H1 (cell line): Measurements from ENCODE around the gene CREB3L1. TPM values are rescaled to one million over a fixed set of nuclear protein-coding genes. Genes with fewer than 3 reads are reported as not detected.

ENCODE experiments used
- CTCF ChIA-PET: fragments of 300-600 bp; sonication (Branson Sonifier 250); formaldehyde crosslinking; loops from one replicate; lab custom pipeline; 2021; ENCODE audit not compliant: partially characterized antibody; lab: Charles Lee
- POLR2A ChIA-PET: fragments of 300-600 bp; sonication (Branson Sonifier 250); formaldehyde crosslinking; loops from one replicate; lab custom pipeline; 2021; ENCODE audit warnings: inconsistent platforms; ENCODE audit not compliant: partially characterized antibody; lab: Charles Lee
- DNase-seq, 2 experiments: peaks; one replicate each; pipeline versions ENCODE4 v3.0.0 to v3.0.0-alpha.2; 2010 to 2022; ENCODE audit warnings: low spot score in 2 of 2, low read depth in 1 of 2, mixed read lengths in 1 of 2
- FAIRE-seq: peaks from 2 replicates; lab custom pipeline; 2011; peaks lifted over from hg19 to GRCh38; lab: Jason Lieb, UNC
- H2AFZ ChIP-seq: 2 replicates; pipeline ENCODE4 v1.8.1; 2012; ENCODE audit warnings: low read length, inconsistent platforms
- H2AK5ac ChIP-seq: 2 replicates; pipeline ENCODE4 v1.6.1; 2013; ENCODE audit warnings: low read depth, low read length
- H2BK120ac ChIP-seq: replicated peaks from 2 replicates; pipeline ENCODE3; 2013; ENCODE audit warnings: low read depth, low read length, inconsistent platforms
- H2BK12ac ChIP-seq: 2 replicates; pipeline ENCODE4 v1.6.1; 2013; ENCODE audit warnings: low read depth, low read length
- H2BK15ac ChIP-seq: 2 replicates; pipeline ENCODE4 v1.6.1; 2013; ENCODE audit warnings: low read length
- H2BK20ac ChIP-seq: 2 replicates; pipeline ENCODE4 v1.6.1; 2013; ENCODE audit warnings: low read length
- H2BK5ac ChIP-seq: 2 replicates; pipeline ENCODE4 v1.6.1; 2013; ENCODE audit warnings: low read depth, low read length
- H3K14ac ChIP-seq: 2 replicates; pipeline ENCODE4 v1.6.1; 2013; ENCODE audit warnings: inconsistent platforms; ENCODE audit not compliant: insufficient read length
- H3K18ac ChIP-seq: 2 replicates; pipeline ENCODE4 v1.6.1; 2013; ENCODE audit warnings: low read length; ENCODE audit errors: extremely low read depth
- H3K23ac ChIP-seq: 2 replicates; pipeline ENCODE4 v1.6.1; 2013; ENCODE audit warnings: inconsistent platforms; ENCODE audit not compliant: insufficient read length
- H3K23me2 ChIP-seq: 2 replicates; pipeline ENCODE4 v1.6.1; 2013; ENCODE audit warnings: low read depth, low read length
- H3K27ac ChIP-seq: 2 replicates; pipeline ENCODE4 v1.6.1; 2011; ENCODE audit warnings: low read depth, low read length, inconsistent platforms
- H3K27me3 ChIP-seq, 4 experiments: replicated peaks in 1 of 4; 1 replicate in 1 of 4; 2 replicates in 3 of 4; pipeline versions ENCODE4 v1.6.1 to v1.8.1; 2011 to 2013; ENCODE audit warnings: low read length in 3 of 4, mild to moderate bottlenecking in 3 of 4, inconsistent platforms in 2 of 4, mixed read lengths in 2 of 4, moderate library complexity in 1 of 4; ENCODE audit not compliant: control insufficient read depth in 3 of 4, insufficient read depth in 3 of 4; ENCODE audit errors: extremely low read depth in 1 of 4
- H3K36me3 ChIP-seq, 4 experiments: 2 replicates each; pipeline versions ENCODE4 v1.6.1 to v1.8.1; 2011 to 2013; ENCODE audit warnings: mild to moderate bottlenecking in 4 of 4, low read length in 3 of 4, moderate library complexity in 2 of 4, control low read depth in 1 of 4, inconsistent platforms in 1 of 4; ENCODE audit not compliant: insufficient read depth in 4 of 4, control insufficient read depth in 2 of 4
- H3K4ac ChIP-seq: replicated peaks from 2 replicates; pipeline ENCODE3; 2013; ENCODE audit warnings: low read length, low read depth, mixed read lengths, inconsistent platforms; ENCODE audit not compliant: insufficient read length
- H3K4me1 ChIP-seq, 4 experiments: replicated peaks in 1 of 4; 1 replicate in 1 of 4; 2 replicates in 3 of 4; pipeline versions ENCODE4 v1.6.1 to v1.8.1; 2011 to 2013; ENCODE audit warnings: low read length in 3 of 4, inconsistent platforms in 2 of 4, mixed read lengths in 1 of 4; ENCODE audit not compliant: insufficient read depth in 4 of 4, control insufficient read depth in 3 of 4
- H3K4me2 ChIP-seq, 2 experiments: 2 replicates each; pipeline versions ENCODE4 v1.6.1 to v1.8.1; 2011 to 2013; ENCODE audit warnings: low read depth in 2 of 2, low read length in 2 of 2, control low read depth in 1 of 2, inconsistent platforms in 1 of 2, mild to moderate bottlenecking in 1 of 2; ENCODE audit not compliant: insufficient read depth in 1 of 2
- H3K4me3 ChIP-seq, 4 experiments: fragments of 200-600, 300-600 bp in 1 of 4; sonication (generic), shearing (Covaris generic), sonication (Bioruptor Twin) in 1 of 4; 2 replicates each; pipeline versions ENCODE4 v1.5.1 to v1.8.1; 2011 to 2016; ENCODE audit warnings: low read length in 4 of 4, low read depth in 3 of 4, control low read depth in 2 of 4, inconsistent platforms in 2 of 4, mild to moderate bottlenecking in 2 of 4, mixed read lengths in 1 of 4, moderate library complexity in 1 of 4; ENCODE audit not compliant: insufficient read depth in 2 of 4; ENCODE audit errors: extremely low read depth in 1 of 4
- H3K56ac ChIP-seq: replicated peaks from 2 replicates; pipeline ENCODE3; 2013; ENCODE audit warnings: low read depth, mild to moderate bottlenecking, mixed read lengths, low read length, inconsistent platforms; ENCODE audit not compliant: insufficient read length
- H3K79me1 ChIP-seq: 2 replicates; pipeline ENCODE4 v1.6.1; 2013; ENCODE audit warnings: low read depth, low read length, control low read depth
- H3K79me2 ChIP-seq, 2 experiments: 2 replicates each; pipeline versions ENCODE4 v1.6.1 to v1.8.1; 2012 to 2013; ENCODE audit warnings: low read length in 2 of 2, mild to moderate bottlenecking in 2 of 2, inconsistent platforms in 1 of 2; ENCODE audit not compliant: insufficient read depth in 2 of 2, control insufficient read depth in 1 of 2
- H3K9ac ChIP-seq, 4 experiments: replicated peaks in 1 of 4; 1 replicate in 1 of 4; 2 replicates in 3 of 4; pipeline versions ENCODE4 v1.6.1 to v1.8.1; 2011 to 2013; ENCODE audit warnings: low read depth in 3 of 4, low read length in 3 of 4, control low read depth in 2 of 4, mild to moderate bottlenecking in 2 of 4, moderate library complexity in 2 of 4, inconsistent platforms in 1 of 4; ENCODE audit errors: extremely low read depth in 1 of 4
- H3K9me3 ChIP-seq, 2 experiments: 2 replicates each; pipeline versions ENCODE4 v1.6.1 to v1.8.1; 2012 to 2013; ENCODE audit warnings: mild to moderate bottlenecking in 2 of 2, moderate library complexity in 2 of 2, control low read depth in 1 of 2, inconsistent platforms in 1 of 2, low read depth in 1 of 2, low read length in 1 of 2, mixed read lengths in 1 of 2; ENCODE audit not compliant: insufficient read depth in 2 of 2
- H4K20me1 ChIP-seq, 2 experiments: replicated peaks in 1 of 2; 2 replicates each; pipeline versions ENCODE3 to v1.8.1; 2011 to 2013; ENCODE audit warnings: inconsistent platforms in 2 of 2, low read length in 2 of 2, mild to moderate bottlenecking in 1 of 2; ENCODE audit not compliant: insufficient read depth in 2 of 2, control insufficient read depth in 1 of 2
- H4K5ac ChIP-seq: 2 replicates; pipeline ENCODE4 v1.6.1; 2013; ENCODE audit warnings: low read length, low read depth, mixed read lengths, inconsistent platforms; ENCODE audit not compliant: insufficient read length
- H4K8ac ChIP-seq: 2 replicates; pipeline ENCODE4 v1.8.0; 2013; ENCODE audit warnings: mild to moderate bottlenecking, moderate library complexity, low read length, inconsistent platforms; ENCODE audit not compliant: insufficient read depth; ENCODE audit errors: extremely low read depth
- H4K91ac ChIP-seq: replicated peaks from 2 replicates; pipeline ENCODE3; 2013; ENCODE audit warnings: low read length, mixed read lengths, inconsistent platforms; ENCODE audit not compliant: insufficient read length
- ASH2L ChIP-seq: fragments of 200-600, 300-600 bp; sonication (generic); IDR thresholded peaks from one replicate; pipeline ENCODE4 v1.7.1; 2017; ENCODE audit warnings: low read length
- CEBPB ChIP-seq: IDR thresholded peaks from 2 replicates; pipeline ENCODE4 v1.6.1; 2012; ENCODE audit warnings: low read depth, low read length
- GABPA ChIP-seq: IDR thresholded peaks from 2 replicates; pipeline ENCODE4 v1.6.1; 2011; ENCODE audit warnings: mild to moderate bottlenecking, low read length, moderate library complexity, borderline replicate concordance; ENCODE audit not compliant: insufficient read depth
- JUND ChIP-seq: IDR thresholded peaks from 2 replicates; pipeline ENCODE4 v1.6.1; 2011; ENCODE audit warnings: mild to moderate bottlenecking, improper control_type of control experiment, low read length
- KDM4A ChIP-seq: IDR thresholded peaks from one replicate; pipeline ENCODE4 v1.7.1; 2012; ENCODE audit warnings: low read depth, mild to moderate bottlenecking, moderate library complexity, low read length, inconsistent platforms; ENCODE audit not compliant: severe bottlenecking
- MAFK ChIP-seq: IDR thresholded peaks from 2 replicates; pipeline ENCODE4 v1.6.1; 2012; ENCODE audit warnings: low read depth, mild to moderate bottlenecking, improper control_type of control experiment, low read length
- POLR2AphosphoS5 ChIP-seq: IDR thresholded peaks from 2 replicates; pipeline ENCODE4 v1.6.1; 2011; ENCODE audit warnings: low read depth, low read length
- POU5F1 ChIP-seq: IDR thresholded peaks from 2 replicates; pipeline ENCODE4 v1.6.1; 2011; ENCODE audit warnings: low read depth, mild to moderate bottlenecking, low read length, moderate library complexity
- SIX5 ChIP-seq: IDR thresholded peaks from 2 replicates; pipeline ENCODE4 v1.6.1; 2011; ENCODE audit warnings: mild to moderate bottlenecking, low read depth, low read length
- SP2 ChIP-seq: IDR thresholded peaks from 2 replicates; pipeline ENCODE4 v1.6.1; 2012; ENCODE audit warnings: mild to moderate bottlenecking, low read length, inconsistent platforms
- TAF1 ChIP-seq: IDR thresholded peaks from 2 replicates; pipeline ENCODE4 v1.6.1; 2011; ENCODE audit warnings: mild to moderate bottlenecking, low read depth, low read length
- TAF7 ChIP-seq: optimal IDR thresholded peaks from 2 replicates; pipeline ENCODE3; 2011; ENCODE audit warnings: low read depth, mild to moderate bottlenecking, inconsistent platforms, low read length, moderate library complexity, borderline replicate concordance
- YY1 ChIP-seq: IDR thresholded peaks from 2 replicates; pipeline ENCODE4 v1.6.1; 2011; ENCODE audit warnings: low read depth, mild to moderate bottlenecking, low read length
- WGBS, 2 experiments: shearing (Covaris generic) in 1 of 2; methylation state at CpG; one replicate each; pipeline versions ENCODE4 v1.1.6 to v1.1.7; 2013 to 2015; ENCODE audit warnings: low lambda C conversion rate in 2 of 2, mixed read lengths in 2 of 2, inconsistent platforms in 1 of 2, low coverage in 1 of 2, missing lambda C conversion rate in 1 of 2; ENCODE audit not compliant: insufficient replicate concordance in 2 of 2, insufficient coverage in 1 of 2, insufficient read length in 1 of 2; ENCODE audit errors: extremely low coverage in 1 of 2, missing lambda C conversion rate in 1 of 2; 5-methylcytosine and 5-hydroxymethylcytosine counted together
- polyA plus RNA-seq, 7 experiments: library from polyadenylated mRNA; depleted of rRNA in 3 of 7; stranded (reverse) in 5 of 7; unstranded in 2 of 7; fragments of >200 nt in 5 of 7; fragments of 200-250 nt in 2 of 7; gene quantifications; 1 replicate in 5 of 7; 2 replicates in 1 of 7; 4 replicates in 1 of 7; pipeline versions ENCODE4 v1.2.1 to v1.2.3, GENCODE V29; 2011 to 2013; ENCODE audit warnings: missing spikeins in 2 of 7, mixed read lengths in 2 of 7
- total RNA-seq: library from RNA; stranded (reverse); fragmentation: NEBNext Ultra II Directional; extraction: Animal tissue kit (Norgen Biotek cat#: 25700); gene quantifications from 2 replicates; pipeline ENCODE4 v1.2.1, GENCODE V29; 2021
- TF ChIP-seq, protein P1 (sequence below): IDR thresholded peaks from 2 replicates; pipeline ENCODE4 v1.6.1; 2012; ENCODE audit warnings: low read length, inconsistent platforms

The CREB3L1 gene
- total and polyA plus RNA-seq, 2 of the 8 experiments (the other 6 are each of a cell fraction or from before 2014, with no cell fraction given), result 4.1 to 12.7 TPM

GRCh38 chr11:46240861-46241260, 36.6 kb upstream of the CREB3L1 start:
- H3K23me2 ChIP-seq, result peaks cover 18% of the 10 kb centered on the region
- H3K36me3 ChIP-seq, result no peaks in the 10 kb centered on the region
- H2BK120ac ChIP-seq, result no peak overlapping the region
- H4K5ac ChIP-seq, result no peak overlapping the region
- H2BK5ac ChIP-seq, result no peak overlapping the region
- FAIRE-seq (no peak), DNase-seq (no peak)
- no peak overlapping the region for H3K27ac ChIP-seq
- 96% methylated on average over 7 of the region's 7 CpGs; no CpG with 5 or more reads in 1 of the 2 experiments for WGBS, 2 experiments
- no peak overlapping the region for H2AK5ac ChIP-seq
- no peak overlapping the region for H2BK20ac ChIP-seq
- H3K4ac ChIP-seq, result no peak overlapping the region
- no peak overlapping the region for H2AFZ ChIP-seq
- peaks cover 4 to 13% (median 10%) of the 10 kb centered on the region in 4 experiments; a peak in 6 of 7 replicates for H3K27me3 ChIP-seq
- H3K56ac ChIP-seq, result no peak overlapping the region
- no peak overlapping the region for H2BK15ac ChIP-seq
- no peak overlapping the region for H4K8ac ChIP-seq
- H3K4me1 ChIP-seq, result peaks cover 4 to 25% (median 14%) of the 10 kb centered on the region in 4 experiments
- no peak overlapping the region for H3K23ac ChIP-seq
- no peak overlapping the region for H4K91ac ChIP-seq
- no peak overlapping the region for H3K4me3 ChIP-seq
- no peak overlapping the region for H2BK12ac ChIP-seq
- no peaks in the 10 kb centered on the region for H3K79me2 ChIP-seq
- H3K4me2 ChIP-seq, result no peak overlapping the region
- H3K79me1 ChIP-seq, result no peaks in the 10 kb centered on the region
- peaks cover 0 to 3% of the 10 kb centered on the region in 2 experiments; a peak in 1 of 4 replicates for H3K9me3 ChIP-seq
- no peak overlapping the region for H3K9ac ChIP-seq
- H3K18ac ChIP-seq, result no peak overlapping the region
- peaks cover 0 to 2% of the 10 kb centered on the region in 2 experiments for H4K20me1 ChIP-seq
- H3K14ac ChIP-seq, result no peak overlapping the region
- ChIA-PET CTCF (interaction anchor here (1.6 to 21.7 kb wide), 10 partner anchors 7 to 142 kb away, joined by 4 to 858 read pairs (median 14); partner anchors contain the start of gene CREB3L1), POLR2A (interaction anchor here (0.6 to 6.8 kb wide), 4 partner anchors 37 to 122 kb away, joined by 3 to 127 read pairs (median 52); partner anchors contain the start of gene CREB3L1)
- no peak for TF ChIP-seq YY1
- TF ChIP-seq KDM4A, result no peak
- TF ChIP-seq POLR2AphosphoS5, result no peak
- no peak for TF ChIP-seq SIX5
- no peak for TF ChIP-seq SP2
- no peak for TF ChIP-seq ASH2L
- no peak for TF ChIP-seq JUND
- no peak for TF ChIP-seq MAFK
- no peak for TF ChIP-seq TAF7
- no peak for TF ChIP-seq TAF1
- no peak for TF ChIP-seq CEBPB
- TF ChIP-seq POU5F1, result no peak
- no peak for TF ChIP-seq GABPA
- TF ChIP-seq, protein P1, sequence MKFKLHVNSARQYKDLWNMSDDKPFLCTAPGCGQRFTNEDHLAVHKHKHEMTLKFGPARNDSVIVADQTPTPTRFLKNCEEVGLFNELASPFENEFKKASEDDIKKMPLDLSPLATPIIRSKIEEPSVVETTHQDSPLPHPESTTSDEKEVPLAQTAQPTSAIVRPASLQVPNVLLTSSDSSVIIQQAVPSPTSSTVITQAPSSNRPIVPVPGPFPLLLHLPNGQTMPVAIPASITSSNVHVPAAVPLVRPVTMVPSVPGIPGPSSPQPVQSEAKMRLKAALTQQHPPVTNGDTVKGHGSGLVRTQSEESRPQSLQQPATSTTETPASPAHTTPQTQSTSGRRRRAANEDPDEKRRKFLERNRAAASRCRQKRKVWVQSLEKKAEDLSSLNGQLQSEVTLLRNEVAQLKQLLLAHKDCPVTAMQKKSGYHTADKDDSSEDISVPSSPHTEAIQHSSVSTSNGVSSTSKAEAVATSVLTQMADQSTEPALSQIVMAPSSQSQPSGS, result no peak
